Mesenchymal stem cell (in vitro differentiated cells and primary cell): ENCODE data around the gene EPHA10.

ENCODE experiments used
- DNase-seq: peaks from one replicate; pipeline ENCODE4 v3.0.0-alpha.2; 2013
- H2AFZ ChIP-seq: one replicate; pipeline ENCODE4 v1.6.1; 2013; ENCODE audit warnings: low read depth, mild to moderate bottlenecking, control low read depth, inconsistent platforms, low read length, moderate library complexity
- H2AK5ac ChIP-seq: 2 replicates; pipeline ENCODE4 v1.6.1; 2013; ENCODE audit warnings: low read length, moderate library complexity, mild to moderate bottlenecking, inconsistent platforms; ENCODE audit not compliant: severe bottlenecking
- H2BK120ac ChIP-seq: one replicate; pipeline ENCODE4 v1.6.1; 2013; ENCODE audit warnings: low read depth, mild to moderate bottlenecking, inconsistent platforms, low read length, moderate library complexity
- H2BK12ac ChIP-seq, 2 experiments: one replicate each; pipeline ENCODE4 v1.6.1; 2013; ENCODE audit warnings: inconsistent platforms in 2 of 2, low read length in 2 of 2, mild to moderate bottlenecking in 2 of 2, moderate library complexity in 2 of 2, control low read depth in 1 of 2
- H2BK15ac ChIP-seq: one replicate; pipeline ENCODE4 v1.6.1; 2013; ENCODE audit warnings: mild to moderate bottlenecking, low read depth, inconsistent platforms; ENCODE audit not compliant: poor library complexity, severe bottlenecking
- H2BK5ac ChIP-seq: 2 replicates; pipeline ENCODE4 v1.6.1; 2013; ENCODE audit warnings: low read depth, mild to moderate bottlenecking, low read length, control low read depth, inconsistent platforms; ENCODE audit not compliant: poor library complexity, severe bottlenecking
- H3K14ac ChIP-seq, 2 experiments: one replicate each; pipeline ENCODE4 v1.6.1; 2013; ENCODE audit warnings: inconsistent platforms in 2 of 2, low read length in 2 of 2, control low read depth in 1 of 2, mild to moderate bottlenecking in 1 of 2, moderate library complexity in 1 of 2
- H3K18ac ChIP-seq, 2 experiments: one replicate each; pipeline ENCODE4 v1.6.1; 2013; ENCODE audit warnings: inconsistent platforms in 2 of 2, low read length in 2 of 2, control low read depth in 1 of 2, low read depth in 1 of 2, mild to moderate bottlenecking in 1 of 2
- H3K23ac ChIP-seq, 2 experiments: one replicate each; pipeline ENCODE4 v1.6.1; 2013; ENCODE audit warnings: inconsistent platforms in 2 of 2, low read length in 2 of 2, mild to moderate bottlenecking in 2 of 2, moderate library complexity in 2 of 2, control low read depth in 1 of 2
- H3K27ac ChIP-seq: 2 replicates; pipeline ENCODE4 v1.5.1; 2013; ENCODE audit warnings: mild to moderate bottlenecking, moderate library complexity, low read length, control low read depth, inconsistent platforms; ENCODE audit not compliant: poor library complexity, severe bottlenecking
- H3K27me3 ChIP-seq, 2 experiments: 2 replicates each; pipeline versions ENCODE4 v1.6.1 to v1.7.0; 2013; ENCODE audit warnings: low read length in 2 of 2, mild to moderate bottlenecking in 2 of 2, moderate library complexity in 2 of 2, control low read depth in 1 of 2, inconsistent platforms in 1 of 2; ENCODE audit not compliant: control insufficient read depth in 1 of 2, insufficient read depth in 1 of 2
- H3K36me3 ChIP-seq, 2 experiments: 2 replicates each; pipeline versions ENCODE4 v1.6.1 to v1.7.0; 2013; ENCODE audit warnings: low read length in 2 of 2, control low read depth in 1 of 2, inconsistent platforms in 1 of 2, low read depth in 1 of 2, mild to moderate bottlenecking in 1 of 2; ENCODE audit not compliant: insufficient read depth in 2 of 2, control insufficient read depth in 1 of 2
- H3K4ac ChIP-seq, 2 experiments: one replicate each; pipeline ENCODE4 v1.6.1; 2013; ENCODE audit warnings: inconsistent platforms in 2 of 2, low read length in 2 of 2, mild to moderate bottlenecking in 2 of 2, moderate library complexity in 2 of 2, control low read depth in 1 of 2, low read depth in 1 of 2
- H3K4me1 ChIP-seq: 2 replicates; pipeline ENCODE4 v1.6.1; 2013; ENCODE audit warnings: low read depth, low read length, control low read depth; ENCODE audit not compliant: control insufficient read depth, insufficient read depth
- H3K4me2 ChIP-seq: 2 replicates; pipeline ENCODE4 v1.6.1; 2013; ENCODE audit warnings: low read length, mild to moderate bottlenecking, inconsistent platforms; ENCODE audit not compliant: poor library complexity, severe bottlenecking
- H3K4me3 ChIP-seq, 2 experiments: 2 replicates each; pipeline versions ENCODE4 v1.5.1 to v1.7.0; 2013; ENCODE audit warnings: low read length in 2 of 2, mild to moderate bottlenecking in 2 of 2, control low read depth in 1 of 2, low read depth in 1 of 2; ENCODE audit not compliant: insufficient read depth in 1 of 2
- H3K79me1 ChIP-seq: replicated peaks from 2 replicates; pipeline ENCODE4 v1.6.1; 2013; ENCODE audit warnings: mild to moderate bottlenecking, control low read depth, low read length, inconsistent platforms; ENCODE audit not compliant: poor library complexity, severe bottlenecking
- H3K9ac ChIP-seq: 2 replicates; pipeline ENCODE4 v1.7.0; 2013; ENCODE audit warnings: mild to moderate bottlenecking, low read length, moderate library complexity
- H3K9me3 ChIP-seq: 2 replicates; pipeline ENCODE4 v1.7.0; 2013; ENCODE audit warnings: mild to moderate bottlenecking, low read length; ENCODE audit not compliant: control insufficient read depth
- H4K8ac ChIP-seq: one replicate; pipeline ENCODE4 v1.6.1; 2013; ENCODE audit warnings: inconsistent platforms, mild to moderate bottlenecking, low read length, moderate library complexity
- H4K91ac ChIP-seq: one replicate; pipeline ENCODE4 v1.6.1; 2013; ENCODE audit warnings: mild to moderate bottlenecking, low read length, inconsistent platforms
- WGBS: methylation state at CpG from one replicate; pipeline ENCODE4 v1.1.7; 2013; ENCODE audit warnings: mixed read lengths; 5-methylcytosine and 5-hydroxymethylcytosine counted together

Gene EPHA10

GRCh38 chr1:37809942-37810341, 45.0 kb upstream of the EPHA10 start:
- Histone ChIP-seq H2BK15ac (no peak overlapping the region), H3K14ac (no peak overlapping the region), H2AFZ (no peak overlapping the region), H3K9ac (peak overlapping the region; percentile 91), H2BK5ac (no peak overlapping the region), H3K4me1 (peaks cover 14% of the 10 kb centered on the region), H3K27ac (no peak overlapping the region), H2BK12ac (no peak overlapping the region), H3K4me3 (peak overlapping the region in 1 of 2 experiments; percentile 87), H3K36me3 (peaks cover 32 to 41% of the 10 kb centered on the region in 2 experiments), H3K18ac (no peak overlapping the region), H3K4me2 (no peak overlapping the region), H3K79me1 (peaks cover 39% of the 10 kb centered on the region), H3K27me3 (no peaks in the 10 kb centered on the region), H3K23ac (no peak overlapping the region), H2AK5ac (peak overlapping the region; percentile 63), H3K4ac (no peak overlapping the region), H4K8ac (no peak overlapping the region), H2BK120ac (no peak overlapping the region), H4K91ac (no peak overlapping the region), H3K9me3 (no peaks in the 10 kb centered on the region)
- DNase-seq: no peak
- 79% methylated on average over 2 of the region's 2 CpGs for WGBS

- Histone ChIP-seq H2BK15ac (peak overlapping the region; percentile 40), H3K18ac (peak overlapping the region; percentile 75 to 83), H3K4me2 (peak overlapping the region; percentile 78), H4K8ac (peak overlapping the region; percentile 72), H3K14ac (peak overlapping the region; percentile 56 to 79), H2BK5ac (peak overlapping the region; percentile 59), H2BK120ac (peak overlapping the region; percentile 95), H3K23ac (no peak overlapping the region), H3K9me3 (no peaks in the 10 kb centered on the region), H2AK5ac (peak overlapping the region; percentile 52), H4K91ac (peak overlapping the region; percentile 85), H3K27me3 (no peaks in the 10 kb centered on the region), H3K4ac (peak overlapping the region in 1 of 2 experiments; percentile 81), H3K27ac (peak overlapping the region; percentile 80), H3K36me3 (peaks cover 36 to 47% of the 10 kb centered on the region in 2 experiments), H2AFZ (peak overlapping the region; percentile 63), H2BK12ac (peak overlapping the region in 1 of 2 experiments; percentile 68), H3K9ac (peak overlapping the region; percentile 91), H3K4me1 (peaks cover 14% of the 10 kb centered on the region), H3K4me3 (peak overlapping the region; percentile 87 to 95), H3K79me1 (peaks cover 41% of the 10 kb centered on the region)
- under 1% methylated on average over 38 of the region's 54 CpGs for WGBS
- DNase-seq: peak; percentile 89
Measured at GRCh38 chr1:37808369-37809319, 43.7 kb upstream of the EPHA10 start.

- Histone ChIP-seq H3K79me1 (peaks cover 38% of the 10 kb centered on the region), H3K9me3 (no peaks in the 10 kb centered on the region), H2AFZ (peak within 1 kb of the TSS; percentile 63), H2AK5ac (peak within 1 kb of the TSS; percentile 58), H3K27ac (peak within 1 kb of the TSS; percentile 80), H2BK5ac (peak within 1 kb of the TSS; percentile 59), H3K4ac (peak within 1 kb of the TSS; percentile 73 to 81), H3K27me3 (no peaks in the 10 kb centered on the region), H4K91ac (peak within 1 kb of the TSS; percentile 85), H3K4me2 (peak within 1 kb of the TSS; percentile 78), H4K8ac (peak within 1 kb of the TSS; percentile 74), H2BK12ac (peak within 1 kb of the TSS in 1 of 2 experiments; percentile 68), H3K4me3 (peak within 1 kb of the TSS; percentile 87 to 95), H3K36me3 (peaks cover 42 to 56% of the 10 kb centered on the region in 2 experiments), H3K9ac (peak within 1 kb of the TSS; percentile 91), H2BK15ac (peak within 1 kb of the TSS; percentile 40), H3K4me1 (peaks cover 14% of the 10 kb centered on the region), H2BK120ac (peak within 1 kb of the TSS; percentile 95), H3K14ac (peak within 1 kb of the TSS; percentile 72 to 79), H3K23ac (peak within 1 kb of the TSS in 1 of 2 experiments; percentile 34), H3K18ac (peak within 1 kb of the TSS; percentile 75 to 89)
- under 1% methylated on average over 67 of the region's 95 CpGs for WGBS
- peak; percentile 95 for DNase-seq
Measured at GRCh38 chr1:37807555-37808368, 42.8 kb upstream of the EPHA10 start, which contains the start of the genes C1orf122 and YRDC. Gene C1orf122 (plus strand): TSS chr1:37807790. CDS start chr1:37808405, 615 bp downstream. Gene YRDC (minus strand): TSS chr1:37808208. CDS start chr1:37808180, 28 bp downstream.
